GM19099 (cell line): ENCODE measurements around the gene CREB3.

ENCODE experiments used
- POLR2A ChIP-seq: IDR thresholded peaks from 3 replicates; pipeline ENCODE4 v1.6.1; 2011; ENCODE audit warnings: low read depth; ENCODE audit not compliant: insufficient read length; ENCODE audit errors: extremely low read depth

CREB3 gene

GRCh38 chr9:35695943-35696401 is 36.5 kb upstream of the CREB3 start:
- TF ChIP-seq POLR2A: no peak

DNA sequence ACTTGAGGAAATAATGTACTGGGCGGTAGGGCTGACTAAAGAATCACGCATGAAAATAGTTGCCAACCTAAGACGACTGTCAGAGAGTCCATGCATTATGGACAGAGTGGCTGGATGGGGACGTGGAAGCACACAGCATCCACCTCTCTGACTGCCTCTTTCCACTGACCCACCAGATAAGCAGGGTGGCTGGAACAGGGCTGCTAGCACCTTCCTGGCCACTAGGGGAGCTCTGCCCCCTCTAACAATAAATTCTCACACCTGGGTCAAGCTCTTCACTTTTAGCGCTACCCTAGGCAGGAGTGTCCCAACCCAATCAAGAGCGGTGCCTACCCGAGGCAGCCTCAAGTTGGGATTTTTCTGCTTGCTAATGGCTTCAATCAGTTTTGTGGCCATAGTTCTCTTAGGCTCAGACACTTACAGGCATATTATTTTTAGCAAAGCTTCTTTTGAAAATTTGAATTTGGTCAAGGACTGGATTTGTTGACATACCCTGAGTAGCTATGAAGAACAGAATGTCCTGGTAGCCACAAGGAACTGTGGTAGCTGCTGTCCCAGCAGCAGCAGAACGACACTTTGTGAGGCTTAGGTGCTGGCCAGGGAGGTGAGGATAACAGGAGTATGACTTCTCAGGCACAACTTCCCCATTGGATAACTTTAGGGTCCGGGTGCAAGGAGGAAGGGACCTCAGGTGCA is 35.8 kb upstream of the CREB3 start:
- TF ChIP-seq POLR2A: no peak

DNA sequence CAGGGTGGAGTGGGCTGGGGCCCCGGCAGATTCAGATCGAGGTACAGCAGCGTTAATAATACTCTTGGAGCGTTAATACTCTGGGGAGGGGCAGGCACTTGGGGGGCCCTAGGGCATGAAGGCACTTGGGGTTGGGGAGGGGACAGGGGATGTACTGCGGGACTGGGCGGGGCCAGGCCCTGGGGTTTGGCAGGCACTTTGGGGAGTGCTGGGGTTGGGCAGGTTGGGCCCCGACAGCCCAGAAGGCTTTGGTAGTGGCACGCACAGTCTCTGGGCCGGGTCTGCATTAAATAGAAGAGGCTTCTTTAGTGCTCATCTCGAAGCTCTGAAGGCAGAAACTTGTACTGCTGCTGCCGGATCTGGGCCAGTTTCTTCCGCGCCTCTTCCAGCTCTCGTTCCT is 35.0 kb upstream of the CREB3 start:
- TF ChIP-seq POLR2A: no peak

- TF ChIP-seq POLR2A: no peak
Measured at GRCh38 chr9:35698231-35698630, 34.2 kb upstream of the CREB3 start.

DNA sequence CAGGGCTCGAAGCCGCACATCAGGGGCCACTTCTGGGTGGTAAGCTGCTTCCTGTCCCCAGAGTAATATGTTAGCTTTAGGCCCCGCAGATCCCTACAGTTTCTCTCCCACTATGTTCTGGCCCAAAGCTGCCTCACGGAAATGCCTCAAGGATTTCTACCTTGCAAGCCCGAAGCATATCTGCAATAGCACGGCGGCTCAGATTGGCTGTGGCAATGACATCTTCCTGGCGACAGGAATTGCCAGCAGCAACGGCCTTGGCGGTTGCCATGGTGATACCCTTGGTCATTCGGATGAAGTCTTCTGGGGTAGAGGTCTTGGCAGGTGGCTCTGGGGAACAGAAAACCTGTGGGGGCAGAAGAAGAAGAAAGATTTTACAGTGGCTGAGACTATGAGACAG is 32.4 kb upstream of the CREB3 start:
- TF ChIP-seq POLR2A: no peak

GRCh38 chr9:35700942-35701341 is 31.5 kb upstream of the CREB3 start:
- no peak for TF ChIP-seq POLR2A

DNA sequence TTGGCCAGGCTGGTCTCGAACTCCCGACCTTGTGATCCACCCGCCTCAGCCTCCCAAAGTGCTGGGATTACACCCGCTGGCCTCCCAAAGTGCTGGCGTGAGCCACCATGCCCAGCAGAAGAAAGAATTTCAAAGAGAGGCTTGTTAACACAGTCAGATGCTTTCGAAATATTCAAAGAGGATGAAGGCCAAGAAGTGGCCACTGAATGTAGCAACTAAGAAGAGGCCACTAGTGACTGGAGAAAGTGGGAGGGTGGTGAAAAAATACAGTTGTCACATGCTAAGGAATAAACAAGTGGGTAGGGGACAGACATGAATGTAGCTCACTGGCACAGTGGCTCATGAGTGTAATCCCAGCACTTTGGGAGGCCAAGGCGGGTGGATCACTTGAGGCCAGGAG is 29.8 kb upstream of the CREB3 start:
- no peak for TF ChIP-seq POLR2A

DNA sequence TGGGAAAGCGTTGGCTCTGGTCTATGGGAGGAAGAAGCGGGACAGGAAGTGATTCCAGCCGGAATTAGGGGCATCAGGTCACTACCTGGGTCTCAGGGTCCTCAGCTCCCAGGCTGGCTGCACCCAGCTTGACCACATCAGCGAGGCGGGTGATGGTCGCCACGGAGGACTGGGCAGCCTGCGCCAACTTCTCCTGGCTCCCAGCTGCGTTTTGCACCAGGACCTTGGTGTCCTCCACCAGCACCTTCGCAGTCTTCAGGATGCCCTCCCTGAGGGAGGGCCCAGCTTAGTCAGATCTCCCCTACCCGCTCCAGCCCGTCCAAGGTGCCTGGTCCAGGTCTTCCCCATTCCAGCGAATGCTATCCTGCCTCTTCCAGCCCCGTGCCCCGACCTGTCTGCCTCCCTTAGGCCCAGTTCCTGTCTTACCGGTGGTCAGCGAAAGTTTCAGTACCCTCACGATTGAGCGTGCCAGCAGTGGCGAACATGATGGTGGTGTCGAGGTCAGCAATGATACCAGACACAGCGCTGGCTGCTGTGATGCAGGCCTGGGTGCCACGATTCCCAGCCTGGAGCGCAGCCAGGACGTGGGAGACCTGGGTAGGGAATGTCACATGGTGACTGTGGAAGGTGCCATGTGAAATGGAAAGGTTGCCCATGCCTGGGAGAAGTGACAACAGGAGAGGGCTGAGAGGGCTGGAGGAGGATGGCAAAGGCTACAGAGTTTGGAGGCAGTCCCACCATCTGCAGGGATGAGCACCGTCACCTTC is 28.4 kb upstream of the CREB3 start:
- no peak for TF ChIP-seq POLR2A

- TF ChIP-seq POLR2A: no peak
Measured at GRCh38 chr9:35705372-35705771, 27.1 kb upstream of the CREB3 start.

DNA sequence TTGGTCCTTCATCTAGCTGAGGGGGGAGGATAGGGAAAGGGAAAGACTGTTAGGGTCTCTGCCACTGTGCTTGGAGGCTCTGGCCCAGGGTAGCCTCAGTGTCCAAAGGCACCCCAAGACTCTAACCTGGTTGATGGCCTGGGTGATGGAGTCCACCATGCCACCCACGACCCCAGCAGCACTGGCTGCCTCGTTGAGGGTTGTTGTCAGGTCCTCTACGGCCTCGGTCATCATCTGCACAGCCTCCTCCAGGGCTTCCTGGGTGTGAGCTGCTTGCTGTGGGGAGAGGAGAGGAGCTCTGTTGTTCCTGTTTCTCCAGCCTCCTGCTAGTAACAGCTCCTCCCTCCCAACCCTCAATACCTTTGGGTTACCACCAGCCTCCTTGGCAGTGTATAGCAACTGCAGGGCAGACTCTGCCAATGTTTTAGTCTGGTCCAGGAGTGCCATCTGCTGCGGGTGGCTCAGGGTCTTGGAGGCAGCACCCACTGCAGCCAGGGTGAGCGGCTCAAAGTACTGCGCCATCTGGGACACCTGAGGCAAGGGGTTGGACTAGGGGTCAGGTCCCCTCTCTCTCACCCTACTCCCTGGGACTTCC is 26.5 kb upstream of the CREB3 start:
- TF ChIP-seq POLR2A: no peak

DNA sequence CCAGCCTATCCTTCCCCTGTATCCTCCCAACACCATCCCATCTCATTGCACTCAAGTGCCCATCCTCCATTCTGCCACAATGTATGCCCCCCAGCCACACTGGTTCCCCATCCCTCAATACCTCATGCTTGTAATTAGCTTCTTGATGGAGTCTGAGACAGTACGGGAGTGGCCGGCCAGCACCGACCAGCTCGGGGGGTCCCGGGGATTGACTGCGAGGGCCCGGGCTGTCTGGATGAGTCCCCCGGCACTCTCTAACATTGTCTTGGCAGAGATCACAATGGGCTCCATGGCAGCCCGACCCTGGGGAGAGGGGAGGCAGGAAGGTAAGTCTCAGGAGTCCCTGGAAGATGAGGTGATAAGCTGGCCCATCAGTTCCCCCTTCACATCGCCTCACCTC is 25.5 kb upstream of the CREB3 start:
- TF ChIP-seq POLR2A: no peak

GRCh38 chr9:35708146-35708545 is 24.3 kb upstream of the CREB3 start:
- TF ChIP-seq POLR2A: no peak

- no peak for TF ChIP-seq POLR2A
Measured at GRCh38 chr9:35710818-35711500, 21.5 kb upstream of the CREB3 start.

DNA sequence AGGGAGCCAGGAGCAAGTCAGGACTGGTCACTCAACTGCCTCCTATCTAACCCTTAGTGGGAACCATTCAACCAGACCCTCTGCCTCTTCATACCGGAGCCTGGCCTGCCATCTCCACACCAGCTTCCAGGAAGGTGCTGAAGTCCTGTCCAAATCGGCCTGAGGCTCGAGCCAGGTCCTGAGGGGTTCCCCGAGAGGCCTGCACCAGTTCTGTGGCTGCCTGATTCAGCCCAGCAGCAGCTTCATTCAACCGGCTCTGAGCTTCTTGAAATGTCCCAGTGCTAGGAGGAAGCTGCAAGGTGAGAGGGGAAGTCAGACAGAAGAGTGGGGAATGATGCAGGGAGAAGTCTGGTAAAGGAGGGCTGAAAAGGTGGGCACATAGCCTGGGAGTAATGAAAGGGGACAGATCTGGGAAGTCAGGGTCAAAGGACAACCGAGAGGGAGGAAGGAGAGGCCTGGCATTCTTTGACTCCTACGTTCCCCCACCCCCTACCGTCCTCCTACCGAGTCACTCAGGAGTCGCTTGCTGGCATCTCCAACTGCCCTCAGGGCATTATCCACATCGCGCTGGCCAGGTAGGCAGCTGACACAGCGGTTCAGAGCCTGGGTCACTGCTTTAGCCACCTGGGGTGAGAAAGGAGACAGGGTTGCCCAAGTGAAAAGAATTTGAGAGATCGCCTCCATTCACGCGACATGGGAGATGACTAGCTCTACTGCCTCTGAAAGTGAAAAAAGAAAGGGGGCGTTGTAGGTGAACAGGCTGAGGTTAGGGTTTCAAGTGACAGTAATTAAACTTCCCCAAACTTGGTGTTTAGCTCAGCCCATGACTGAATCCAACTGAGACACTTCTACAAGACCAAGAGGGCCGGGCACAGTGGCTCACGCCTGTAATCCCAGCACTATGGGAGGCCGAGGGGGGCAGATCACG is 20.7 kb upstream of the CREB3 start:
- no peak for TF ChIP-seq POLR2A
